ENCODE results near the gene SMURF2. TPM values are rescaled to one million over a fixed set of nuclear protein-coding genes. Genes with fewer than 3 reads are reported as not detected.

The SMURF2 gene
- total and polyA plus RNA-seq, 9 of the 15 experiments (the other 6 are each of a cell fraction or from before 2014, with no cell fraction given), result 3.8 to 22.0 (median 14.8) TPM

DNA sequence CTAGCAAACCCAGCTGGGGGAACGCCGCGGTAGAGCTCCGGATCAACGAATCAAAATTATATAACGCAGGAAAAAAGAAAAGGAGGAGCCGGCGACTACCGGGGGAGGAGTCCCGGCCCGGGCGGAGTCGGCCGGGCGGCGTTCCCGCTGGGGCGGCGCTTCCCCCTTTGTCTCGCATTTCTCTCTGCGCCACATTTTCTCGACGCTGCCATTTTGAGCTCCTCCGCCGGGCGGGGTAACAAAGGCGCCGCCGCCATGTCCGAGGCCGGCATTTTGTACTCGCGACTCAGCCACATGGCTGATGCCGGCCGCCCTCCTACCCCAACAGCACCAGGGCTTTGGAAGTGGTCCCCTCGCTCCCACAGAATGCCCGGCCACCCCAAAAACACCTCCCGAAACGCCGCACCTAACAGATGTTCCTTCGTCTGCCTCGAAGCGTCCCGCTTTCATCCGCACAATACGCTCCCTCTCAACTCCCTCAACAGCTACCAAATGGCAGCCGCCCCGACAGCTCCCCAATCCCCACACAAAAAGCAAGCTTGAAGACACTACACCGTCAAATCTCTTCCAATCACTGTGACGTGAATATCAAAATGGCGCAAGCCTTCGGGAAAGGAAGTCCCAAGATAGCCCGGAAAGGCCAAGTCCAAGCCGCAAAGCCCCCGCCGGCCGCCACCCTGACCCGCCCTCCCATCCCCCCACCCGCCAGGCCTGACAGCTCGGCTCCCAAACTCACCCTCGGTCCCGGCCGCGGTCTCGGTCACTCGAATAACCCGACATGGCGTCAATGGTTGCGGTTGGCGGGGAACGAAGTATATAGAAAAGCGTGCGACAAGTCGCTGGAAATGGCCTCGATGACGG is 156.5 kb downstream of the SMURF2 start (continued):
- TF ChIP-seq ADNP (tag; IDR thresholded peaks at IDR 0.05) (no peak), SIN3A (IDR thresholded peaks at IDR 0.05; ENCODE audit: borderline replicate concordance in 2 of 2, control insufficient read depth in 1 of 2, low read depth in 2 of 2, low read length in 2 of 2) (peak in 1 of 2 experiments; percentile 64; a peak in 1 of 4 replicates), TAF9B (IDR thresholded peaks at IDR 0.05; ENCODE audit: partially characterized antibody) (peak; percentile 33), POLR2AphosphoS2 (IDR thresholded peaks at IDR 0.05; ENCODE audit: low read length) (no peak), CCNT2 (IDR thresholded peaks at IDR 0.05; ENCODE audit: borderline replicate concordance, extremely low read depth, insufficient read length, low read depth, low read length) (peak; percentile 82), SREBF2 (CRISPR knock-in tag; IDR thresholded peaks at IDR 0.05) (no peak), POLR2AphosphoS5 (IDR thresholded peaks at IDR 0.05; ENCODE audit: control insufficient read depth, insufficient read depth, low read depth, low read length) (no peak), TEAD2 (tag; IDR thresholded peaks at IDR 0.05) (no peak), ZNF253 (CRISPR knock-in tag; conservative IDR thresholded peaks at IDR 0.05) (no peak), ARID3B (CRISPR knock-in tag; IDR thresholded peaks at IDR 0.05; ENCODE audit: borderline replicate concordance) (no peak), CREB1 (IDR thresholded peaks at IDR 0.05) (no peak; the same call in 1 of the 2 replicates), CREB1 (CRISPR knock-in tag; IDR thresholded peaks at IDR 0.05) (no peak; the same call in 1 of the 2 replicates), LCOR (CRISPR knock-in tag; IDR thresholded peaks at IDR 0.05) (peak; percentile 76; the same call in 1 of the 2 replicates), TCF3 (CRISPR knock-in tag; IDR thresholded peaks at IDR 0.05) (0 out of 2 replicates have a peak, but pooled peaks have one; percentile 19), SMAD1 (IDR thresholded peaks at IDR 0.05; ENCODE audit: low read depth, low read length, partially characterized antibody) (no peak), ATF7 (IDR thresholded peaks at IDR 0.05) (peak; percentile 35; the same call in 1 of the 2 replicates), MIER1 (IDR thresholded peaks at IDR 0.05; ENCODE audit: low read depth) (no peak), CREM (IDR thresholded peaks at IDR 0.05; ENCODE audit: low read depth) (peak; percentile 79), RFX5 (IDR thresholded peaks at IDR 0.05; ENCODE audit: low read depth, low read length) (no peak), ZNF79 (CRISPR knock-in tag; IDR thresholded peaks at IDR 0.05; ENCODE audit: low read depth) (no peak), MAFG (tag; conservative IDR thresholded peaks at IDR 0.05) (no peak), TSC22D4 (tag; IDR thresholded peaks at IDR 0.05) (no peak), ZNF717 (CRISPR knock-in tag; IDR thresholded peaks at IDR 0.05) (no peak)
- TF ChIP-seq, protein P1, sequence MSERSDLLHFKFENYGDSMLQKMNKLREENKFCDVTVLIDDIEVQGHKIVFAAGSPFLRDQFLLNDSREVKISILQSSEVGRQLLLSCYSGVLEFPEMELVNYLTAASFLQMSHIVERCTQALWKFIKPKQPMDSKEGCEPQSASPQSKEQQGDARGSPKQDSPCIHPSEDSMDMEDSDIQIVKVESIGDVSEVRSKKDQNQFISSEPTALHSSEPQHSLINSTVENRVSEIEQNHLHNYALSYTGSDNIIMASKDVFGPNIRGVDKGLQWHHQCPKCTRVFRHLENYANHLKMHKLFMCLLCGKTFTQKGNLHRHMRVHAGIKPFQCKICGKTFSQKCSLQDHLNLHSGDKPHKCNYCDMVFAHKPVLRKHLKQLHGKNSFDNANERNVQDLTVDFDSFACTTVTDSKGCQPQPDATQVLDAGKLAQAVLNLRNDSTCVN (CRISPR knock-in tag; IDR thresholded peaks at IDR 0.05), result peak; percentile 60; the same call in 1 of the 2 replicates
- TF ChIP-seq, protein P2, sequence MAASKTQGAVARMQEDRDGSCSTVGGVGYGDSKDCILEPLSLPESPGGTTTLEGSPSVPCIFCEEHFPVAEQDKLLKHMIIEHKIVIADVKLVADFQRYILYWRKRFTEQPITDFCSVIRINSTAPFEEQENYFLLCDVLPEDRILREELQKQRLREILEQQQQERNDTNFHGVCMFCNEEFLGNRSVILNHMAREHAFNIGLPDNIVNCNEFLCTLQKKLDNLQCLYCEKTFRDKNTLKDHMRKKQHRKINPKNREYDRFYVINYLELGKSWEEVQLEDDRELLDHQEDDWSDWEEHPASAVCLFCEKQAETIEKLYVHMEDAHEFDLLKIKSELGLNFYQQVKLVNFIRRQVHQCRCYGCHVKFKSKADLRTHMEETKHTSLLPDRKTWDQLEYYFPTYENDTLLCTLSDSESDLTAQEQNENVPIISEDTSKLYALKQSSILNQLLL (CRISPR knock-in tag; IDR thresholded peaks at IDR 0.05; ENCODE audit: borderline replicate concordance), result no peak

Measured in K562 (cell line).